ENCODE results near the gene ZC3H7A.
"Not testable (repeated sequence)": the region's sequence is repeated elsewhere in the genome, so short reads cannot be mapped to it uniquely, and the experiment has no call there.

ZC3H7A gene

GRCh38 chr16:11828696-11829095 is 31.6 kb upstream of the ZC3H7A start:
- Histone ChIP-seq H3K4me3 (ENCODE audit: low read length) (no peak overlapping the region), H3K4me1 (ENCODE audit: low read length) (no peaks in the 10 kb centered on the region), H3K9me2 (replicated peaks; ENCODE audit: insufficient read depth, low read length) (no peaks in the 10 kb centered on the region), H3K4me2 (ENCODE audit: low read depth, low read length) (no peak overlapping the region), H3F3A (ENCODE audit: insufficient read depth, low read length) (peaks cover 3% of the 10 kb centered on the region; the same call in 1 of the 2 replicates), H3K27me3 (replicated peaks; ENCODE audit: insufficient read depth, low read length) (no peaks in the 10 kb centered on the region), H3K27ac (ENCODE audit: low read length) (no peak overlapping the region), H3K79me2 (ENCODE audit: low read length) (no peaks in the 10 kb centered on the region), H3K9me3 (replicated peaks; ENCODE audit: insufficient read depth, low read length) (no peaks in the 10 kb centered on the region), H2AFZ (ENCODE audit: low read length) (no peak overlapping the region), H4K20me1 (ENCODE audit: insufficient read depth, low read length) (no peaks in the 10 kb centered on the region), H3K36me3 (replicated peaks; ENCODE audit: insufficient read depth, low read length) (no peaks in the 10 kb centered on the region), H3K9ac (ENCODE audit: low read length) (no peak overlapping the region)
- TF ChIP-seq EZH2phosphoT487 (IDR thresholded peaks at IDR 0.05; ENCODE audit: low read length) (no peak), CTCF (IDR thresholded peaks at IDR 0.05; ENCODE audit: low read length) (no peak), EZH2 (optimal IDR thresholded peaks at IDR 0.05; ENCODE audit: low read depth, low read length) (no peak)
- DNase-seq: no peak

GRCh38 chr16:11825520-11826165 is 28.6 kb upstream of the ZC3H7A start:
- H3K4me3 ChIP-seq (ENCODE audit: low read length); H3F3A ChIP-seq (ENCODE audit: insufficient read depth, low read length); H3K79me2 ChIP-seq (ENCODE audit: low read length); H3K27ac ChIP-seq (ENCODE audit: low read length); H3K4me2 ChIP-seq (ENCODE audit: low read depth, low read length); DNase-seq; H3K9me2 ChIP-seq (replicated peaks; ENCODE audit: insufficient read depth, low read length); H4K20me1 ChIP-seq (ENCODE audit: insufficient read depth, low read length); H3K9ac ChIP-seq (ENCODE audit: low read length); H3K9me3 ChIP-seq (replicated peaks; ENCODE audit: insufficient read depth, low read length); H3K27me3 ChIP-seq (replicated peaks; ENCODE audit: insufficient read depth, low read length); H3K4me1 ChIP-seq (ENCODE audit: low read length); H3K36me3 ChIP-seq (replicated peaks; ENCODE audit: insufficient read depth, low read length); H2AFZ ChIP-seq (ENCODE audit: low read length): not testable (repeated sequence)

GRCh38 chr16:11824362-11824761 is 27.3 kb upstream of the ZC3H7A start:
- Histone ChIP-seq H3K4me1 (ENCODE audit: low read length) (no peaks in the 10 kb centered on the region), H3K4me2 (ENCODE audit: low read depth, low read length) (no peak overlapping the region), H3K27me3 (replicated peaks; ENCODE audit: insufficient read depth, low read length) (no peaks in the 10 kb centered on the region), H3K27ac (ENCODE audit: low read length) (no peak overlapping the region), H3K79me2 (ENCODE audit: low read length) (no peaks in the 10 kb centered on the region), H2AFZ (ENCODE audit: low read length) (no peak overlapping the region), H3K4me3 (ENCODE audit: low read length) (no peak overlapping the region), H3K9me3 (replicated peaks; ENCODE audit: insufficient read depth, low read length) (no peaks in the 10 kb centered on the region), H3K9me2 (replicated peaks; ENCODE audit: insufficient read depth, low read length) (no peaks in the 10 kb centered on the region), H3K9ac (ENCODE audit: low read length) (no peak overlapping the region), H4K20me1 (ENCODE audit: insufficient read depth, low read length) (no peaks in the 10 kb centered on the region), H3F3A (ENCODE audit: insufficient read depth, low read length) (no peaks in the 10 kb centered on the region), H3K36me3 (replicated peaks; ENCODE audit: insufficient read depth, low read length) (no peaks in the 10 kb centered on the region)
- DNase-seq: no peak
- no peak for TF ChIP-seq EZH2phosphoT487 (IDR thresholded peaks at IDR 0.05; ENCODE audit: low read length)
- TF ChIP-seq CTCF (IDR thresholded peaks at IDR 0.05; ENCODE audit: low read length): no peak
- TF ChIP-seq EZH2 (optimal IDR thresholded peaks at IDR 0.05; ENCODE audit: low read depth, low read length): no peak

- not testable (repeated sequence) for H3K4me1 ChIP-seq (ENCODE audit: low read length); H3K27me3 ChIP-seq (replicated peaks; ENCODE audit: insufficient read depth, low read length); H3K4me2 ChIP-seq (ENCODE audit: low read depth, low read length); H4K20me1 ChIP-seq (ENCODE audit: insufficient read depth, low read length); H2AFZ ChIP-seq (ENCODE audit: low read length); H3K9me2 ChIP-seq (replicated peaks; ENCODE audit: insufficient read depth, low read length); H3K9ac ChIP-seq (ENCODE audit: low read length); H3K36me3 ChIP-seq (replicated peaks; ENCODE audit: insufficient read depth, low read length); H3K4me3 ChIP-seq (ENCODE audit: low read length); H3K9me3 ChIP-seq (replicated peaks; ENCODE audit: insufficient read depth, low read length); H3K27ac ChIP-seq (ENCODE audit: low read length); DNase-seq; H3F3A ChIP-seq (ENCODE audit: insufficient read depth, low read length); H3K79me2 ChIP-seq (ENCODE audit: low read length)
Measured at GRCh38 chr16:11823645-11824044, 26.6 kb upstream of the ZC3H7A start.
